DLD1 (cell line): ENCODE results near the gene PFKM.

Experiments
- in situ Hi-C: cut with HindIII; loops from 2 replicates; pipeline ENCODE4 v1.10.0; 2017; ENCODE audit warnings: low sequenced_read_pairs

PFKM gene

DNA sequence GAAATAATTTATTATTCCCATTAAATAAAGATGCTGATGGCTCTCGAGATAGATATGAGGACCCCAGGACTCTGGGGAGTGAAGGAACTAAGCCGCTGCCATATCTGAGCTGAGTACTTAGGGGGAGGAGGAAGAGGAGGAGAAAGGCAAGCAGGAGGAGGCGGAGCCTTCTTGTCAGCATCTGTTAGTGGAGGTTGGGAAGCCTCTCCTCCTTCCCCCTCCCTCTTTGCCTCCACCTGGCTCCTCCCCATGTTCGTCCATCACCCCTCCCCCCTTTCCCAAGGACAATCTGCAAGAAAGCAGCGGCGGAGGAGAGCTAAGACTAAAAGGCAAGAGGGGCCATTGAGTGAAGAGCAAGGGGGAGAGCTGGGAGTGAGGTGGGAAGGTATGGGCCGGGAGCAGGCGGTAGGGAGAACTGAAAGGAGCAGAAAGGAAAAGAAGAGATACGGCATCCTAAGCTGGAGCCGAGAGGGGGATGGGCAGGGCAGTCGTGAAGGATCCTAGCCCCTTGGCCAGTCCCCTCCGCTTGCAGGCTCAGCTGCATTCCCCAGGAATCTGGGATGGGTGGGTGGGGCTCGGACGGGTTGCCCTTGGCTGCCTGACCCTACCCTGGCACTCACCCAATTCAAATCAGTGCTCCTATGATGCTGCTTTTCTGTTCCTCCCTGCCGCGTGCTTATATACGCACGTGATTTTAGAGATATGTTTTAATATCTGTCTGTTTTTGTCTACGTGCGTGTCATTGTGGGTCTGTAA lies at the start of gene PFKM:
TSS of gene PFKM (plus strand) at position 287 of the 756 bp plus-strand sequence. CDS start 3,411 bp downstream, outside the sequence.
- in situ Hi-C loops = no loop called here

DNA sequence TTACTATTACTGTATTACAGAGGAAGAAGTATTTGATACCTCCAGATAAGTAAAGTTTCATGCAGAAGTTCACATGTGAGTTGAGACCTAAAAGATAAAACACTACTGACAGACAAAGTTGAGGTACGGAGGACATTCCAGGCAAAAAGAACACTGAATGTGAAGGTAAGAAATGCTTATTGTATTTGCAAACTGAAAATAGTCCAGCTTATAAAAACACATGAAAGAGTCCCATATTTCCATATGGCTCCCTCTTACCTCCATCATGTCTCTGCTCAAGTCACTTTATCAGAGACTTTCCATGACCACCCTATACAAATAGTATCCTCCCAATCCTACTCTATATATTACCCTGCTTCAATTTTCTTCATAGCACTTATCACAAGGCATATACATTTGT lies 49.1 kb upstream of the PFKM start:
- in situ Hi-C loops = no loop called here

- in situ Hi-C loops = no loop called here
Measured at GRCh38 chr12:48070731-48071130, 48.4 kb upstream of the PFKM start.

- in situ Hi-C loops = no loop called here
Measured at GRCh38 chr12:48071808-48072207, 47.4 kb upstream of the PFKM start.

GRCh38 chr12:48072266-48072665 lies 46.9 kb upstream of the PFKM start:
- in situ Hi-C loops = no loop called here

GRCh38 chr12:48074266-48074665 lies 44.9 kb upstream of the PFKM start:
- in situ Hi-C loops = no loop called here

GRCh38 chr12:48075832-48076231 lies 43.3 kb upstream of the PFKM start:
- in situ Hi-C loops = no loop called here

- in situ Hi-C loops = no loop called here
Measured at GRCh38 chr12:48077111-48077510, 42.1 kb upstream of the PFKM start.

GRCh38 chr12:48078901-48079300 lies 40.3 kb upstream of the PFKM start:
- in situ Hi-C loops = no loop called here

DNA sequence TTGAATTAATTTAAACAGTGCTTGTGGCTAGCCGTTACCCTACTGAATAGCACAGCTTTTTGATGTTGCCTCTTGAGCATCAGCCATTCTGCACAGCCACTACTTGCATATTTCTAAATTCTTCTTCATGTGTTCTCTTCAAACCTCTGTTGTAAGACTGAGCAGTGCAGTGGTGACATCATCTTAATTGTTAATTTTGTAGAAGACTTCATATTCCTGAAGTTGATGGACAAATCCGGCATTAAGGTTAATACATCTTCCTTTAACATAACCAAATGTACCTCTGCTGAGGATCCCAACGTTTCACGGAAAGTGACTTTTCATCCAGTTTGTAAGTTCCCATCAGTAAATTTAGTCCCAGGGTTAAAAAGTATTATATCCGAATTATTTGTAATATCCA lies 38.9 kb upstream of the PFKM start:
- in situ Hi-C loops = no loop called here

- in situ Hi-C loops = no loop called here
Measured at GRCh38 chr12:48080821-48081220, 38.3 kb upstream of the PFKM start.

DNA sequence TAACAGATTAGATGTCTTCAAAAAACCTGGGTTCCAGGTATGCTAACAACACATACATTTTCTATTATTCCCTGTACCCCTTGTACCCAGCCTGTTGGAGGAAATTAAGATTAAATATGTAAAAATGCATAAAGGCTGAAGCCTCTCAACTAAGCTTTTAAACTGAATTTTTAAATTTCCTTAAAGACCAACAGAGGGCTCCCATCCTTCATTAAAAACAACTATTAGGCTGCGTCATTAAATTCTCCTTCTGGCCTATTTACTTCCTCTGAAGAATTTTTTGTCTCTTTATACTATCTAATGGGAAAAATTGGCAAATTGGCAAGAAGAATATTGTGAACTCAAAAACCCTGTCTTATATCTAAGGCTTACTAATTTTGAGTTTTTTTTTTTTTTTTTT lies 35.1 kb upstream of the PFKM start:
- in situ Hi-C loops = no loop called here

DNA sequence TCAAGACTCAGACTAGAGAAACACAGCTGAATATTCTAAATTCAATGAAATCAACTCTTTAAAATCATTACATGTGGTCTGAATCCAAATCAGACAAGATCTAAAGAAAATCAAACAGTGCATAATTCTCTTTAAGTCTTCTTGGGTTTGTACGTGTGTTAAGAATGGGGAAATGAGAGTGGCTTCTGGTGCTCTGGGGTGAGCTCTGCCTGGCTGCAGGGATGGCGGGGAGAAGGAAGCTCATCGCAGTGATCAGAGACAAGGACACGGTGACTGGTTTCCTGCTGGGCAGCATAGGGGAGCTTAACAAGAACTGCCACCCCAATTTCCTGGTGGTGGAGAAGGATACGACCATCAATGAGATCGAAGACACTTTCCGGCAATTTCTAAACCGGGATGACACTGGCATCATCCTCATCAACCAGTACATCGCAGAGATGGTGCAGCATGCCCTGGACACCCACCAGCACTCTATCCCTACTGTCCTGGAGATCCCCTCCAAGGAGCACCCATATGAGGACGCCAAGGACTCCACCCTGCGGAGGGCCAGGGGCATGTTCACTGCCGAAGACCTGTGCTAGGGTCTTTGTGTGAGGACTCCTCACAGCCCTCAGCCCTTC lies 34.2 kb upstream of the PFKM start:
- in situ Hi-C loops = no loop called here

DNA sequence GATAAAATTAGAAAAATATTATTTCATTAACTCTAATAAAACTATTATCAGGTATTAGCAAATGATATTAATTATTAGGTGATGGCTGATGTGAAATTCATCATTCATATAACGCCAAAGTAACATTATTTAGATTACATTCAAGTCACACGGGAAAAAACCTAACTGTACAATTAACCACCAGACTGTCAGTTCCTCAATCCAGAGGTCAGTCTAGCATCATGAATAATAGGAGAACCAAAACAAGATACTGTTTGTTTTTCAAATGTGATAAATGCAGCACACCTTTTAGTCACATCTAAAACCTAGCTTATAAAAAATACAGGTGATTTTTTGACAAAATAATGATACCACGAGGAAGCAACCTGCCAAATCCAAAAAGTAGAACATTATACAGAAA lies 32.8 kb upstream of the PFKM start:
- in situ Hi-C loops = no loop called here

GRCh38 chr12:48092611-48093010 lies 26.6 kb upstream of the PFKM start:
- in situ Hi-C loops = no loop called here

GRCh38 chr12:48104531-48104930 lies 14.6 kb upstream of the PFKM start:
- in situ Hi-C loops = no loop called here

DNA sequence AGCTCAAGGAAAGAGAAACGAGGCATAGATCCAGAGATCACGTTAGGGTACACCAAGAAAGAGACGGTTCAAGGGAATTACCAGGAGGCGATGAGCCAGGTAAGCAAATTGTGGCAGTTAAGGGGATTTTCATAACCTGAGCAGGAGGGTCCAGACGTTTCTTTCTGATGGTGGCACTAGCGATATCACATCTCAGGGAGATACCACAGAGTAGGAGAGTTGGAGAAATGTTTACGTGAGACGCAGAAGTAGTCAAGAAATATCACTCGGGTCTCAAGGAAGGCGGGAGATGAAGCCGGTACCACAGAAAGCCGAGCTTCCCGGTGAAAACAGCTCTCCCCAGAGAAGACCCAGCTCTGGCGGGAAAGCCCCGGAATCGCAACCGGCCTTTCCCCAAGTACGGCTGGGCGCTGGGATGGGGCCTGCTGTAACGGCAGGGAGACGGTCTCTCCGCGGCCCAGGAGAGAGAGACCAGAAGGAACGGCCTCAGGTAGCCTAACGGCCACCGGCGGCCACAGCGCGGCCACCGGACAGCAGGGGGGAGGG lies 13.8 kb upstream of the PFKM start:
- in situ Hi-C loops = no loop called here

- in situ Hi-C loops = no loop called here
Measured at GRCh38 chr12:48105867-48106680, 13.1 kb upstream of the PFKM start, which contains the start of gene SENP1. Gene SENP1, minus strand, starts transcription at chr12:48106079. Its CDS starts 4,607 bp downstream, at chr12:48101472.

DNA sequence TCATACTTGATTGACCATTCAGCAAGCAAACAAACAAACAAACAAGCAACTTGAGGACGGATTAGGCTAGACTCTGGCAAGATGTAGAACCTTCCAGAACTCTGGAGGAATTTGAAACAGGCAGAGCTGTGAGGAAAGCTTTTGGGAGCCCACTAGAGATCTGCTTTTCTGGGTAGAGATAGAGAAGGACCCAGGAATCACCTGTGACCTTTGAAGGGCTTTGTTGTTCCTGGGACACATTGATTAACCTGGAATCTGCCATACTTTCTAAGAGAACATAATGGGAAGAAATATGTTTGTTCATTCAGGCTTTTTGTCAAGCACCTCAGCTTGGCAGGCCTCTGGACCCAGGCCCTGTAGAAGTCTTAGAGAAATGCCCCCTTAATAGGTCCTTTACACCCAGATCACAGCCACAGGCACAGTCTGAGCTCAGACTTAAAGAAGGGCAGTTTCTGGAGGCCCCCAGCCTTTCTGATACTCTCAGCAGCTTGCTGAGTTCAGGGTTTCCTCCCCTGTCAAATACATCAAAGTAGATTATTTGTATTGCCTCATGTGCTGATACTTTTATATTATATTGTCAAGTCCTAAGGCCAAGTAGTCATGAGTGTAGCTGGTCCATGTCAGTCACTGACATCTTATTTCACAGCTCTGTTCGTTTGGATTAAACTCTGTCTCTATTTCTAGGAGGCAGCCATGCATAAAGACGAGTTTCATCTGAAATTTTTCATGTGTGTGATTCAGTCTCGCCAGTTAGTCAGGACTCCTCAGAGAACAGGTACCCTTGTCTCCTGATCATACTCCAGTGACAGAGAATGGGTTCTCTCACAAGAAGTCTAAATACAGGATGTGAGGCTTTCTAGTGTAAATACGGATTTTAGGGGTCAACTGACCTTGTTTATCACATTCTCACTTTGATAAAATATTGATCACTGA lies 12.2 kb upstream of the PFKM start:
- in situ Hi-C loops = no loop called here

- in situ Hi-C loops = no loop called here
Measured at GRCh38 chr12:48109424-48109823, 9.7 kb upstream of the PFKM start.
